NCI-H1105 treated with DMSO at 0.1 percent for 48 hours (cell line): ENCODE measurements around the gene DCX.
"Not testable (repeated sequence)": the region's sequence is repeated elsewhere in the genome, so short reads cannot be mapped to it uniquely, and the experiment has no call there.

Source experiments
- DNase-seq: peaks from one replicate; lab custom pipeline; 2025; lab: John Stamatoyannopoulos, UW

Gene DCX

GRCh38 chrX:111365770-111366325, 46.1 kb downstream of the DCX start:
- no peak for DNase-seq

DNA sequence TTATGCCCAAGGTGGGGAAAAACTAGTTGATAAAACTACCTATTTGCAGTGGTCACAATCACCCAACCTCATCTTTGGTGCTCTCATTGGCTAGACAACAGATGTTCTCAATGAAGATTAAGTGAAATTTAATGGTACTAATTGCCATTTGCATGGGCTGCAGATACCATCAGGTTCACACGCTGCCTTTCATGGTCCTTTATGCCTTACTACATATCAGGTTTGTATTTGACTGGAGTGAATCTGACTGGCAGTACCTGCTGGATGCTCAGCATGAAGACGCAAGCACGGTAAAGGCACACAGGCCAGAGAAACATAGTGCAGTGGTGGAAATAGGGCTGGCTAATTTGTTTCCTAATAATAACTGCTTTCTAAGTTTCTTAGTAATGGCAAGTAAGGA, 48.3 kb downstream of the DCX start:
- no peak for DNase-seq

- DNase-seq, result no peak
Observed at GRCh38 chrX:111361751-111362150, 50.2 kb downstream of the DCX start.

DNA sequence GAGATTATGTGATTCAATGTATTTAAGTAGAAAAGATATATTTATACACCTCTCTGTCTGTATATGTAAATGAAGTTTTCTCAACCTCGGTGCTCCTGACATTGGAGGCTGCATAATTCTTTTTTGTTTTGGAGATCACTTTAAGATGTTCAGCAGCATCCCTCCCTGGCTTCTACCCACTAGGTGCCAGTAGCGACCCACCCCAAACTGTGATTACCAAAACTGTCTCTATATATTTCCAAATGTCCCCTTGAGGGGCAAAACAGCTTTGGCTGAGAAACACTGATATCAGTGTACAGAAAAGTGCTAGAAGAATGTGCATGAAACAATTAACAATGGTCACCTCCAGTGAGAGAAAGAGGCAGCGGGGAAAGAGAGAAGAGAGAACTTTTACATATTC, 51.2 kb downstream of the DCX start:
- peak; percentile 9 for DNase-seq

GRCh38 chrX:111355523-111356115, 56.4 kb downstream of the DCX start:
- DNase-seq, result no peak

DNA sequence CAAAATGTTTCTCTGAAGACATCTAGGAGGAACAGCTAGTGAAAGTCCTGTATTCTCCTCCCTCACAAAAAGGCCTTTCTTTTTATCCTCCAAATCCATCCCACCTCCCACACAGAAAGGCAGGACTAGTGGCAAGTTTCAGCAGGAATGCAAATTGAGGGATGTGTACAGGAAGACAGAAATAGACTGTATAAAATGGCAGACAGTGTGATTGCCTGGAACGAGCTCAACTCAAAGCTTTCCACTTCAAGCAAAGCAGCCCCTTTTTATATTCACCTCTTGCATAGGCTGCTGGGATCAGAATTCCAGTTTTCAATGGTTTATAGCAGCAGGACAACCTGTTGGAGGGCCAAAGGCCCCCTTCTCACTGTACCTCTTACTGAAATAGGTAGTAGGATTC, 57.5 kb downstream of the DCX start:
- no peak for DNase-seq

DNA sequence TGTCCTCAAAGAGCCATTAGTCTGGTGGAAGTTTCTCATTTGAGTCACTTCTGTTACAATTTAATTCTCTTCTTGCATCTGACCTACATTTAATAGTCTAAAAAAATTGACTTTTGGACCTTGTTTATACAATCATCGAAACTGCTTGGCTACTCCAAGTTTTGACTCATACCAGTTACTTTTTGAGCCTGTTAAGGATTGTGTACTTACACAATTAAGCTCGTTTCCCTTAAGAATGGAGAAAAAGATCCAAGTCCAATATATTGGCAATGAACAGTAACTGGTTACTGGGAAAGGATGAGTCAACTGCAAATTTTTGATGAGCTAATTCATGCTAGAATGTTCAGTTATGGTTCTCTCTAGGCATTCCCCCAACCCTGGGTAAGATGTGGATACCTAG, 58.2 kb downstream of the DCX start:
- DNase-seq, result no peak

- DNase-seq, result peak; percentile 68
Observed at GRCh38 chrX:111352424-111352823, 59.6 kb downstream of the DCX start.

GRCh38 chrX:111349934-111350333, 62.1 kb downstream of the DCX start:
- no peak for DNase-seq

- no peak for DNase-seq
Observed at GRCh38 chrX:111349101-111349500, 62.9 kb downstream of the DCX start.

DNA sequence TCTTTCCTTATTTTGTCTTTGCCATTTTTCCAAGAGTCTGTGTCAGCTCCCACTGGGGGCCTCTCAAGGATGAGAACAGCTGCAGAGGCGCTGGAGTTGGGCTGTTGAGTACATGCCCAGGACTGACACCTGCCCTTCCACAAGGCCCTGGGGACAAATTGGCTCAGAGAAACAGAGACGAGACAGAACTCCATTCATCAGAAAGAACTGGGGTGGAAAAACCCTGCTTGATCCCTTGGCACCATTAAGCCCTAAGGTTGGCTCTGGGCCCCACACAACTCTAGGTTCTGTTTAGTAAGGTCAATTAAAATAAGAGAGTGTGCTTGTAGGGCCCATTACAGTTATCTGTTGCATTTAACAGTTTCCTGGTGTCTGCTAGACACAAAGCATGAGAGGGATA, 63.6 kb downstream of the DCX start:
- peak; percentile 86 for DNase-seq

- DNase-seq, result not testable (repeated sequence)
Observed at GRCh38 chrX:111346150-111346549, 65.8 kb downstream of the DCX start.

DNA sequence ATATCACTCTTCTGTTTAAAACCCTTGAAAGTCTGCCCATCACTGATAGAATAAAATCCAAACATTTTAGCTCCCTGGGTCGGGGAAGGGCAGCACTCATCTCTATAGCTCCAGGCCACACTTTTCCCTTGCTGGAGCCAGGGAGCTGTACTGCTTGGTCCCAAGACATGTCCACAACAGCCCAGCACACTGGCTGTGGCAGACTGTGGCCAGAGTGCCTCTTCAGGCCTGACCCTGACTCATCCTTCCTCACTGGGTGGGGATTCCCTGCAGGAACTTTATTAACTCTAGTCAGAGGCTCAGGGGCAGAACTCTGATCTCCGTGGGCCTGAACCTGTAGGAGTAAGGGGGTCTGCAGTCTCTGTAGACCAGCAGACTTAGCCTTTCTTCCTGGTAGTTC, 71.9 kb downstream of the DCX start:
- DNase-seq, result no peak

DNA sequence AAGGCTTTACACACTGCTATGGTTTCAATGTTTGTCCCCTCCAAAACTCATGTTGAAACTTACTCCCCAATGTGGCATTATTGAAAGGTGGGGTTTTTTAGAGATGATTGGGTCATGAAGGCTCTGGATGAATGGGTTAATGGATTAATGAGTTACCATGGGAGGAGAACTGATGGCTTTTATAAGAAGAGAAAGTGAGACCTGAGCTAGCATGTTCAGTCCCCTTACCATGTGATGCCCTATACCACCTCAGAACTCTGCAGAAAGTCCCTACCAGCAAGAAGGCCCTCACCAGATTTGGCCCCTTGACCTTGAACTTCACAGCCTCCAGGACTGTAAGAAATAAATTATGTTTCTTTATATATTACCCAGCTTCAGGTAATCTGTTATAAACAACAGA, 72.8 kb downstream of the DCX start:
- DNase-seq, result no peak

DNA sequence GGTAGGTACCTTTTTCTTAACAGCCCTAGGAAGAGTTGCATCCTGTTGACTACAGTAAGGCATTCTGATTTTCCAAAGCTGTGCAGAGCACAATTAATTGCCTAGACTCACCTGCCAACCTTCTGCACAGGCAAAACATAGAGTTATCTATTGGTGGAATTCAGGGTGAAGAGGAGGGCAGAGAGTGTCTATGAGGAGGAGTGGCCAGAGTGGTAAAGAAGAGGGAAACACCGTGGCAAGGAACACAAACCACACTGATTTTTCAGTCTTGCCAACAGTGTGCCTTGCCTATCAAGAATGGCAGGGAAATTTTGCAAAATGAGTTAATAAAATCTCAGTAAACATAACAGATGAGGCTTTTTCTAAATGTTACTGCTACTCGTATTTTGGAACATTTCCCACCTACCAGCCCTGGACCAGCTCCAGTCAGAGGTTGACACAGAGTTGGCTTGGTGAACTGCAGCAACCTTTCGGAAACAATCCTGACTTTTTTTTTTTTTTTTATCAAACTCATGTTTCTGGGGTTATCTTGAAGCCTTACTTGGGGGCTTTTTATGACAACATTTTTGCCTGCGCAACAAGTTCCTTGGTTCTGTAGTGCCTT, 73.8 kb downstream of the DCX start:
- DNase-seq, result no peak

- DNase-seq, result no peak
Observed at GRCh38 chrX:111337067-111337637, 74.8 kb downstream of the DCX start.

DNA sequence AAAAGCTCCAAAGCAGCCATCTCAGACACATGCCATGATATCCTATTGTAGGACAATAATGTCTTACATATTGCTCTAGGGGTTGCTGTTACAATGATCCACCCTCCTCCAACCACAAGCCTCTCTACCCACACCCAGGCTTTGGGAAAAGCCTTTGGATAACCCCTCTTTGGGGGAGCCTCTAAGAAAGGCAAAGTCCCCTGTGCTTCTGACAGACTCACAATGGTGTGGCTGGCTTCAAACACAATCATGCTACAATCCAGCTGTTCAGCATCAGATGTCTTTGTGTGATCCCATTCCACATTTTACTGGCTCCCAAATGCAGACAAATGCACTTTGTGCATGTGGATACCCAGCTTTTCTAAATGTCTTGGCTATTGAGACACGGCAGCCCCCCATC, 75.9 kb downstream of the DCX start:
- no peak for DNase-seq

DNA sequence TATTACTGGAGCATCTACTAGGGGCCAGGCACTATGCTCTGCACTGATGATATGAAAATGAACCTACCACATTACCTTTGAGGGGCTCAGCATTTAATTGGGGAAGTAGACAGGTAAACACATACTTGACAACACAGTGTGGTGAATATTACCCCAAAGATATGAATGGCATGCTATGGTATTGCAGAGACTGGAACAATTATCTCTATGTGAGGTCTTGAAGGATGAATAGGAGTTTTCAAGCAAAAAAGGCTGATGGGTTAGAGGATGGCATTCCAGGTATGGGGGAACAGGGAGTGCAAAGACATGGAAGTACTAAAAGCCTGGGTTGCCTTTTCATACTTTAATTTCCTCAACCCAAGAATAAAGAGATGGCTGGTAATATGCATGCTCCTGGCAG, 82.6 kb downstream of the DCX start:
- no peak for DNase-seq

DNA sequence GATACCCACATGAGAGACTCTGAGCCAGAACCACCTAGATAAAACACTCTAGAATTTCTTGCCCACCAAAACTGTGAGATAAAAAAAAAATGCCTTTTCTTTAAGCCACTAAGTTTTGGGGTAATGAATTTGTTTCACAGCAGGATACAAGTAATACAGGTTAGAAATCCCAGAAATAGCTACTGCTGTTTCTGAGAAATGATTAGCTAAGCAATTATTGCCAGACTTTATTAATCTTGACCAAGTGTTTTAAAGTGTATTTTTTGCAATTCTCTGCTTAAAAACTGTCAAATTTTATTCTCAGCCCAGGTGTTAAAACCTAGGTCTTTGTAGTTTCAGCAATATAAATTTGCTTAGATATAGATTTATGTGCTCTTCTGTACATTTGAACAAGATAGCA, 83.1 kb downstream of the DCX start:
- no peak for DNase-seq

GRCh38 chrX:111322231-111322855, 89.6 kb downstream of the DCX start:
- no peak for DNase-seq

GRCh38 chrX:111319451-111319850, 92.5 kb downstream of the DCX start:
- DNase-seq, result no peak

DNA sequence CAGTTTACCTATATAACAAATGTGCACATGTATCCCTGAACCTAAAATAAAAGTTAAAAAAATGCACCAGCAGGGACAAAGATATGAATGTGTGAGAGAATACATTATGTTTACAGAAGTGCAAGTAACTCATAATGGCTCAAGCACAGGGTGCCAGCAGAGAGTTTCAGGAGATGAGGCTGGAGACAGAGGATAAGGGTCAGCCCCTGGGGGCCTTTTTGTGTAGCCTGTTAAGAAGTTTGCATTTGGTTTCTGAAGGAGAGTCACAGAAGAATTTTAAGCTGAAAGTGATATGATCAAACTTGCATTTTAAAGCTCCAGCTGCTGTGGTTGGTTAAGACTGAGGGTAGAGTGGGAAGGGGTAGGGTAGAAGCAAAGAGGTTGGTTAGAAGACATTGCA, 93.1 kb downstream of the DCX start:
- no peak for DNase-seq

DNA sequence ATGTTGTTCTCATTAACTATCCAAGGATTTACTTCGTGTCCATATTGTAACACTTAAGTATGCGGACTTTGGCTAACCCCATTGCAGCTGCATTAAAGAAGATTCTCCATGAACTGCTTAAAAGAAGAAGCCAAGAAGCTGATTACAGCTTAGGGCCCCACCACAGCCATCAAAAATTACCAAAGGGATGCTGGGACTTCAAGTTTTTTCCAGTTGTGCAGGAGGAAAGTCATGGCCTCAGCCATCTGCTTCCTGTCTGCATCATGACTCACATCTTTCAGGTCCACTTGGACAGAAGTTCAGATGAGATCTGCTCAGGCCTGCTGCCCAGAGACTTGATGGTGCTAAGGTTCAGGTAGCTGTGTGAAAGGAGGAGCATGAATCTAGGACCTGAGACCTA, 102.9 kb downstream of the DCX start:
- DNase-seq, result no peak
